Stimulated activated CD8-positive, alpha-beta memory T cell treated with anti-CD3 and anti-CD28 coated beads, Interleukin-12 subunit alpha, Interleukin-12 subunit beta, amount 100 ng/mL, for 1 hour (primary cell): Measurements from ENCODE around the gene AP1G1.
"Not testable (repeated sequence)": the region's sequence is repeated elsewhere in the genome, so short reads cannot be mapped to it uniquely, and the experiment has no call there.

Experiments used
- DNase-seq: peaks from one replicate; pipeline ENCODE4 v3.0.0-alpha.2; 2020; ENCODE audit warnings: low read depth

Gene AP1G1

GRCh38 chr16:71808593-71809459, at the start of gene AP1G1:
Gene AP1G1 (minus strand): TSS chr16:71808834. CDS start chr16:71789479, 19,355 bp downstream.
- peak; percentile 85 for DNase-seq

GRCh38 chr16:71855937-71856662, 47.5 kb upstream of the AP1G1 start:
- no peak for DNase-seq

- DNase-seq, result no peak
Observed at GRCh38 chr16:71854369-71854948, 45.8 kb upstream of the AP1G1 start.

GRCh38 chr16:71853413-71853812, 44.8 kb upstream of the AP1G1 start:
- no peak for DNase-seq

GRCh38 chr16:71852561-71852960, 43.9 kb upstream of the AP1G1 start:
- no peak for DNase-seq

DNA sequence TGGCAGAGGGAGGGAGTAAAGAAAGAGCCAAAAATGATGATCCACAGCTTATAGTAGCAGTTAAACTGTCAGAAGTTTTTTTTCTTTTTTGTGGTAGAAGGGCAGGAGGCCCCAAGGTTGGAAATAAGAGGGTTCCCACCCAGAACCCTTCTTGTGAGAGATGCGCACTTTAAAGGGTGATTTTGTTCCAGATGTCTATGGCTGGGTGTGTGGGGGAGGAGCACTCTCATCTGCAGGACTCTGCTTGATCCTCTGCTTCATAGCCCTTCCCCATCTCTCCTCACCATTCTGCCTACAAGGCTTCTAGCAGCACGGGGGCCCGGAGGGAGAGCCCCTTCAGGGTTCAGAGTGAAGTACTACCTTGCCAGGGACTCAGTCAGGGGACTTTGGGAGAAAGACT, 43.5 kb upstream of the AP1G1 start:
- no peak for DNase-seq

- no peak for DNase-seq
Observed at GRCh38 chr16:71851746-71852145, 43.1 kb upstream of the AP1G1 start.

DNA sequence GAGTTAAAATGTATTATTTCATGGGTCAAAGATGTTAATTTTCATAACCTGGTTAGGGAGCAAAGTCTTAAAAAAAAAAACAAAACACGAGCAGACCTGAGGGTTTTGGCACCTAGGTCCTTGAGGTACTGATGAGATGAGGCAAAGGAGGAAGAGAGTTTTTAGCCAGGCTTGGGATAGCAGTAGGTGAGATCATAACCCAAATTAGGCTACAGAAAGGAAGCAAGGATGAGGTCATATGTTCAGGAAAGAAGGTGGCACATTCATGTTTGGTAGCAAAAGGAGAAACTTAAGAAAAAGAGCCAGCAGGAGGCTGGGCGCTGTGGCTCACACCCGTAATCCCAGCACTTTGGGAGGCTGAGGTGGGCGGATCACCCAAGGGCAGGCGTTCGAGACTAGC, 40.0 kb upstream of the AP1G1 start:
- no peak for DNase-seq

GRCh38 chr16:71847096-71847495, 38.5 kb upstream of the AP1G1 start:
- DNase-seq, result no peak

DNA sequence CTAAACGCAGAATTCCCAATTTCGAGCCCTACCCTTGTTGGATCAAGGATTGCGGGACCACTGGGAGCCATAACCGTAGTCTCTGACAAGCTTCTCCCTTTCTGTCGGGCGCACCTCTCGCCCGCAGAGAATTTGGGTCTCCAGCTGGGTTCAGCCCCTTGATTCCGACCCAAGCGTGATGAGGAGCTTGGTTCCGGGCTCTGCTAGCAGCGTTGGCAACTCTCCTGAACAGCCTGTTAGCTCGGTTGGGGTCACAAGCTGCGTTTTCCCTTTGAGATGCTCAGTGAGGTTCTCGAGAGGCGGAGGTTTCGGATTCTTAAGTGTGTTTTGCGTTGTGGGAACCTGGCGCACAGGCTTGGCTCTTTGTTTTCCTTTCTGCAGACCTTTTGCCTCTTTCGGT, 37.8 kb upstream of the AP1G1 start:
- no peak for DNase-seq

DNA sequence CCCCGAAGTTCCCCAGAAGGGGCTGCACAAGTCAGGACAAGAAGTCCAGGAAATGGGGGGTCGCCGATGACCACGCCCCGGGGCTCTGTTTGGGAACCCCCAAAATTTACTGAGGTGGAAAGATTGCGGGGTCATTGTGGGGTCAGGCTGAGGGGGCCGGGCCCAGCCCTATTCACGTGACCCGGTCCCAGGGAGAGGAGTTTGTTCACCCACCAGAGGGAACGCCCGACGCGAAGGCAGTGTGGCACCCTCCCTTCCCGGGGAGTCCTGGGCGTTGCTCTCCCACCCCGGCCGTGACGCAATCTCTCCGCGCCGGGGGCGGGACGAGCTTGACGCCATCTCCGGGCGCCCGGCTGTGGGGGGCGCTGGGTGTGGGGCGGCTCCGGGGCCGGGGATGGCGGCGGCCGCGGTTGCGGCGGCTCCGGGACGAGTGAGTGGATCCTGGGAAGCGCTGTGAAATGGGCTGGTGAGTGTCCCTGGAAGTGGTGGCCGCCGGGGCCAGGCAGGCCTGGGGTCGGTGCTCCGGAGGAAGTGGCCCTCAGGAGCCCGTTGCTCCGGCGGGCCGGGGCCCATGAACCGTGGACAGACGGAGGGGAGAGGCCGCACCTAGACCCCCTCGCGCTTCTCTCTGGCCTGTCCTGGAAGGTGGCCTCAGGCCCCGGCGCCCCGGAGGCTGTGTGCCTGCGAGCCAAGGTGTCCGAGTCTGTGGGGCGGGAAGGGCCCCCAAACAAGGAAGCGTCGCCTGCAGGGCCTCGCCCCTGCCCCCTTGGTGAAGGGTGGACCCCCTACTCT, 37.2 kb upstream of the AP1G1 start, which contains the start of gene ATXN1L:
ATXN1L (plus strand) TSS at position 338 of the 792 bp plus-strand sequence. CDS start 3,765 bp downstream, outside the sequence.
- peak; percentile 86 for DNase-seq

DNA sequence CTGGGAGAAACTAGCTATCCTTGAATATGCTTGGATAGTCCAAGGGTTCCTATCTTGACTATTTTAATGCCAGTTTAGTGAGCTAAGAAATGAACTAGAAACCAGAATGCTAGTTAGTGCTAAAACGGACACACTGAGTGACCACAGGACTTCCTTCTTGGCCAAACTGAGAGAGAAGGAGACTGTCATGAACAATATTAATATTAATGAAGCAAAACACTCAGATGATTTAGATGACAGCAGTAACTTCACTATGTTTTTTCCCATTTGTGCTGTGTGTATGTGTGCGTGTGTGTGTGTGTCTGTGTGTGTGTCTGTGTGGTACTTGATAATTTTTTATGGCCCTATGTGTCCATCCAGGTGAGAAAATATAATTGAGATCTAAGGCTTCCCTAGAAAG, 34.9 kb upstream of the AP1G1 start:
- no peak for DNase-seq

DNA sequence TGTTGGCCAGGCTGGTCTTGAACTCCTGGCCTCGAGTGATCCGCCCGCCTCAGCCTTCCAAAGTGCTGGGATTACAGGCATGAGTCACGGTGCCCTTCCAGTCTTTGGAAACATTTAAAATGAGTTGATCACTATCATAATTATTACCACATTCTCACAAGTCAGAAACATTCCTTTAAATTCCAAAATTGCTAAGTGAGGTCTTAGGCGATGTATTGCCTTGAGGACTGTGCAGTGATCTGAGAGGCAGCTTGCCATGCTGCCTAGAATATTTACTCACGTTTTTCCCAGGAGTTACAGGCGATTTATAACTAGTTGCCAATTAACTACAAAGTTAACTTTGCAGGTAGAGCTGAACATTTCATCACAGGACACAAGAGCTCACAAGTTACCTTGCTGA, 31.4 kb upstream of the AP1G1 start:
- no peak for DNase-seq

DNA sequence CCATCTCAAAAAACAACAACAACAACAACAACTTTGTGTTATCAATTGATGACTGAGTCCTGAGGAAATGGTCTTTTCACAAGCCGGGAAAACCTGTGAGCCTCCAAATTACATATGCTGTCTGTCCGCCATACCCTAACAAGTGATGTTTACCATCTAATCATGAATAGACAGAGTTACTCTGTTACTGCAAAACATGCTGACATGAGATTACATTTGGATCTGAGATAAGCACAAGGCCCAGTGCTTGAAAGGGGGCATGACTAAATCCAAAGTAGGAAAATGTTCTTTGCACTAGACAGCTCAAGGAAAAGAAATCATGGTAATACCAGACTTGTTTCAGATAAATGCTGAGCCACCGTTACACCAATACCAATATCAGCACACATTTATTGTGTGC, 28.5 kb upstream of the AP1G1 start:
- no peak for DNase-seq

GRCh38 chr16:71834291-71834690, 25.7 kb upstream of the AP1G1 start:
- DNase-seq, result no peak

DNA sequence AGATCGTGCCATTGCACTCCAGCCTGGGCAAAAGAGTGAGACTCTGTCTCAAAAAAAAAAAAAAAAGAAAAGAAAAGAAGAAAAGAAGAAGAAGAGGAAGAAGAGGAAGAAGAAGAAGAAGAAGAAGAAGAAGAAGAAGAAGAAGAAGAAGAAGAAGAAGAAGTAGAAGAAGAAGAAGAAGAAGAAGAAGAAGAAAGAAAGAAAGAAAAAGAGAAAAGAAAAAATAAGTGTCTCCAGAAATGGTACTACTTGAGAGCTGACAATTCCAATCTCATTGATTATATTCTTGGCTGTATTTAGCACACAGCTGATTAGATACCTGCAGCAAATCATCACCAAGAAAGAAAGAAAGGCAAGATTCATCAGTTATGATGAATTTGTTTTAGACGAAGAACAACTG, 23.5 kb upstream of the AP1G1 start:
- not testable (repeated sequence) for DNase-seq

- not testable (repeated sequence) for DNase-seq
Observed at GRCh38 chr16:71831698-71832097, 23.1 kb upstream of the AP1G1 start.

DNA sequence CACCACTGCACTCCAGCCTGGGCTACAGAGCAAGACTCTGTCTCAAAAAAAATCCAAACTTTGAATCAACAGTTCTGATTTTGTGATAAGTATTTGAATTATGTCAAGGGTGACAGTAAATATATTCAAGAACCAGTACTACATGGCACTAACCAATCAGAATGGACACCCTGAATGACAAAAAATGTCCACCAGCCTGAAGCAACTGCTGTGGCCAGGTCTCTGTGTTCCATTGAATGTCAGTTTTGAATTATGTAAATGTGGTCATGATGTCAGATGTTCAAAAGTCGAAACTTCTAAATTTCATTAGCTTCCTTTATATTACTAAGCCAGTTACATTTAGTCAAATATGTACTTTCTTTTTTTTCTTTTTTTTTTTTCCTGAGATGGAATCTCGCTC, 21.7 kb upstream of the AP1G1 start:
- DNase-seq, result no peak

- no peak for DNase-seq
Observed at GRCh38 chr16:71826533-71827017, 17.9 kb upstream of the AP1G1 start.

DNA sequence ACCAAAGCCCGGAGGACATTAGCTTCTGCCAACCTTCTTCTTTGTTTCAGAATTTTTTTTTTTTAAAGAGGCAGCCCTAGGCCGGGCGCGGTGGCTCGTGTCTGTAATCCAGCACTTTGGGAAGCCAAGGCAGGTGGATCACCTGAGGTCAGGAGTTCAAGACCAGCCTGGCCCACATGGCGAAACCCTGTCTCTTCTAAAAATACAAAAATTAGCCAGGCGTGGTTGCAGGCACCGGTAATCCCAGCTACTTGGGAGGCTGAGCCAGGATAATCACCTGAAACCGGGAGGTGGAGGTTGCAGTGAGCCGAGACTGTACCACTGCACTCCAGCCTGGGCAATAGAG, 8.5 kb upstream of the AP1G1 start:
- DNase-seq, result not testable (repeated sequence)

- DNase-seq, result no peak
Observed at GRCh38 chr16:71811261-71811803, 2.7 kb upstream of the AP1G1 start.

DNA sequence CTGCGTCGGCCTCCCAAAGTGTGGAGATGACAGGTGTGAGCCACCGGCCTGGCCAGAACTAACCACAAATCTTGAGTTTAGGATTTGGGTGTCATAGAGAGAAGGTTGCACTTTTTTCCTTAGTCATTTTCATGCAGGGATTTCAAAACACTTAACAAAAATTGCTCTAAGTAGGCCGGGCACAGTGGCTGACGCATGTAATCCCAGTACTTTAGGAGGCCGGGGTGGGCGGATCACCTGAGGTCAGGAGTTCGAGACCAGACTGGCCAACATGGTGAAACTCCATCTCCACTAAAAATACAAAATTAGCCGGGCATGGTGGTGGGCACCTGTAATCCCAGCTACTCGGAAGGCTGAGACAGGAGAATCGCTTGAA, 1.5 kb upstream of the AP1G1 start:
- DNase-seq, result not testable (repeated sequence)
